ENCODE measurements around the gene STAT1. TPM values are rescaled to one million over a fixed set of nuclear protein-coding genes. Genes with fewer than 3 reads are reported as not detected.

Gene STAT1
- total RNA-seq, 1 experiment from 2014 or later, result 73.4 TPM

- no peak overlapping the region for H3K27ac ChIP-seq (ENCODE audit: low read length)
- H3K4me3 ChIP-seq (ENCODE audit: low read depth in 2 of 2, low read length in 2 of 2), result no peak overlapping the region
- no peak for TF ChIP-seq POLR2AphosphoS5 (IDR thresholded peaks at IDR 0.05; ENCODE audit: low read depth, low read length)
- no peaks in the 10 kb centered on the region for H3K27me3 ChIP-seq (ENCODE audit: control insufficient read depth, insufficient read depth, low read length)
- intact Hi-C loops (cut with micrococcal nuclease; ENCODE audit: unreplicated experiment), result no loop called here
- no peaks in the 10 kb centered on the region for H3K9me3 ChIP-seq (ENCODE audit: control insufficient read depth, insufficient read depth, low read depth, low read length)
- ATAC-seq (no peak), DNase-seq (ENCODE audit: low read depth, low spot score) (no peak)
- BruUV-seq (replicated peaks), result no TSS peak
- peaks cover 25% of the 10 kb centered on the region for H3K36me3 ChIP-seq (ENCODE audit: control insufficient read depth, insufficient read depth, low read length)
- in situ Hi-C loops (cut with HindIII; ENCODE audit: low pct_unique_long_range_greater_than_20kb, low sequenced_read_pairs), result no loop called here
- POLR2A ChIA-PET, result no interaction called here
- H3K4me1 ChIP-seq (ENCODE audit: control insufficient read depth, insufficient read depth, low read length), result no peaks in the 10 kb centered on the region
- CTCF ChIA-PET, result no interaction called here
Observed at GRCh38 chr2:190935054-190935453, 78.9 kb downstream of the STAT1 start.

GRCh38 chr2:190933361-190933760, 80.6 kb downstream of the STAT1 start:
- no peak for TF ChIP-seq TCF7L2 (IDR thresholded peaks at IDR 0.05; ENCODE audit: low read depth, low read length)
- TF ChIP-seq REST (IDR thresholded peaks at IDR 0.05; ENCODE audit: insufficient read depth in 1 of 2, low read depth in 2 of 2, low read length in 1 of 2), result no peak
- TF ChIP-seq POLR2AphosphoS5 (IDR thresholded peaks at IDR 0.05; ENCODE audit: low read depth, low read length), result no peak
- H3K4me1 ChIP-seq (ENCODE audit: control insufficient read depth, insufficient read depth, low read length), result no peaks in the 10 kb centered on the region
- no peak for ATAC-seq
- H3K4me3 ChIP-seq (ENCODE audit: low read depth in 2 of 2, low read length in 2 of 2), result no peak overlapping the region
- no peaks in the 10 kb centered on the region for H3K27me3 ChIP-seq (ENCODE audit: control insufficient read depth, insufficient read depth, low read length)
- no peak overlapping the region for H3K27ac ChIP-seq (ENCODE audit: low read length)
- POLR2A ChIA-PET, result no interaction called here
- CTCF ChIA-PET, result interaction anchor here (0.6 kb wide), 1 partner anchor 101 kb away, joined by 4 read pairs; no protein-coding TSS in a partner anchor
- intact Hi-C loops (cut with micrococcal nuclease; ENCODE audit: unreplicated experiment), result no loop called here
- H3K36me3 ChIP-seq (ENCODE audit: control insufficient read depth, insufficient read depth, low read length), result peaks cover 23% of the 10 kb centered on the region
- in situ Hi-C loops (cut with HindIII; ENCODE audit: low pct_unique_long_range_greater_than_20kb, low sequenced_read_pairs), result no loop called here
- BruUV-seq (replicated peaks), result no TSS peak
- no peak for DNase-seq (ENCODE audit: low read depth, low spot score)
- no peaks in the 10 kb centered on the region for H3K9me3 ChIP-seq (ENCODE audit: control insufficient read depth, insufficient read depth, low read depth, low read length)

GRCh38 chr2:190932514-190932913, 81.5 kb downstream of the STAT1 start:
- H3K4me3 ChIP-seq (ENCODE audit: low read depth in 2 of 2, low read length in 2 of 2), result no peak overlapping the region
- DNase-seq (ENCODE audit: low read depth, low spot score) (no peak), ATAC-seq (no peak)
- CTCF ChIA-PET, result no interaction called here
- H3K36me3 ChIP-seq (ENCODE audit: control insufficient read depth, insufficient read depth, low read length), result peaks cover 24% of the 10 kb centered on the region
- POLR2A ChIA-PET, result no interaction called here
- in situ Hi-C loops (cut with HindIII; ENCODE audit: low pct_unique_long_range_greater_than_20kb, low sequenced_read_pairs), result no loop called here
- H3K27ac ChIP-seq (ENCODE audit: low read length), result no peak overlapping the region
- no TSS peak for BruUV-seq (replicated peaks)
- TF ChIP-seq SIN3A (IDR thresholded peaks at IDR 0.05; ENCODE audit: borderline replicate concordance, insufficient read depth, low read depth, low read length), result no peak
- TF ChIP-seq POLR2AphosphoS5 (IDR thresholded peaks at IDR 0.05; ENCODE audit: low read depth, low read length), result no peak
- no peak for TF ChIP-seq CTCF (IDR thresholded peaks at IDR 0.05)
- no peak for TF ChIP-seq TCF7L2 (IDR thresholded peaks at IDR 0.05; ENCODE audit: low read depth, low read length)
- no peak for TF ChIP-seq REST (IDR thresholded peaks at IDR 0.05; ENCODE audit: insufficient read depth in 1 of 2, low read depth in 2 of 2, low read length in 1 of 2)
- no peaks in the 10 kb centered on the region for H3K27me3 ChIP-seq (ENCODE audit: control insufficient read depth, insufficient read depth, low read length)
- H3K9me3 ChIP-seq (ENCODE audit: control insufficient read depth, insufficient read depth, low read depth, low read length), result no peaks in the 10 kb centered on the region
- no peaks in the 10 kb centered on the region for H3K4me1 ChIP-seq (ENCODE audit: control insufficient read depth, insufficient read depth, low read length)
- intact Hi-C loops (cut with micrococcal nuclease; ENCODE audit: unreplicated experiment), result no loop called here
